ENCODE measurements around the gene ITGA5. TPM values are rescaled to one million over a fixed set of nuclear protein-coding genes. Genes with fewer than 3 reads are reported as not detected.
"Not testable (repeated sequence)": the region's sequence is repeated elsewhere in the genome, so short reads cannot be mapped to it uniquely, and the experiment has no call there.

The ITGA5 gene
- total RNA-seq, 1 donor from 2014 or later: 29.2 TPM

DNA sequence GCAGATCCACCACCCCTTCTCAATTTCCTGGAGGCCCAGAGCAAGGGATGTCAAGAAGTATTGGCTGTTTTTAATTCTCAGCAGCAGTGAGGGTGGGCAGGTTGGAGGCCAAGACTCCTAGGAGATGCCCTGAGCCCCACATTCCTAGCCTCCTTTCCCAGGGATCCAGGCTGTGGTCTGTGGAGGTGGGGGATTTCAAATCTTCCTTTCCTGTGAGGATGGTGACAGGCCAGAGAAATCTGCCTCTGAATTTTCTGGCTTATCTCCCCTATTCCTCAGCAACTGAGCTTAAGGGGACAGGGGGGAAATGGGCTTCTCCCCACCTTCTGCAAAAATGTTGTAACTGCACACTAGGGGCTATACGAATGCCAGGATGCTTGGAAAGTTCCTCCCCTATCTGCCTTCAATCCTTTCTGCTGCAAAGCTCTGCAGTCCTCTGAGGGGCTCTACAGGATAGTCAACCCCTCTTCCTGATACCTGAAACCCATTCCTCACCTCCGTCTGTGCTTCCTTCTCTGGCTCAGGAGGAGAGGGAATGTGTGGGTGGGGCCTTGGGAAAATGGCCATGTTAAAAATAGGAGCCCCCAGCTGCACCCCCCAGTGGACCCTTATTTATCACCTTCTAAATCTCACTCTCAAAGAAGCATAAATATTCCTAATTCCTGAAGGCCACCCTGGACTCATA lies 61.4 kb downstream of the ITGA5 start:
- DNase-seq (ENCODE audit: low spot score) (no peak), ATAC-seq (no peak)

GRCh38 chr12:54356951-54357356 lies 62.1 kb downstream of the ITGA5 start:
- no peak for DNase-seq (ENCODE audit: low spot score)
- no peak for ATAC-seq

DNA sequence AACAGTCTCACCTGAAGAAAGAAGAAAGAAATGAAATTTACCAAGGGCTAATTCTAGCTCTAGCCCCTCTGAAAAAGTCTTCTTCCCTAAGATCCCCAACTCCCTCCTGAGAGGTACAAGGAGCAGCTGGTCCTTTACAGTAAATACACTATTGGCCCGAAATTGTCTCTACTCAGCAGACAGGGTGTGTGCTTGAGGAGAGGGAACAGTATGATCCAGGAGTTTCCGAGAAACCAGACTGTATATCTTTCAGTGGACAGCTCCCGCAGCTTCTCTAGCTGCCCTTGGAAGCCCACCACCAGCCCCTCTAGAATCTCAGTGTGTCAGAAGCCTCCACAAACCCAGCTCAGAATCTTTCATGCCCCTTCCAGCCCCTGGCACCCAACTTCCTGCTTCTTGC lies 62.8 kb downstream of the ITGA5 start:
- DNase-seq (ENCODE audit: low spot score) (no peak), ATAC-seq (no peak)

GRCh38 chr12:54355104-54355815 lies 63.8 kb downstream of the ITGA5 start:
- no peak for ATAC-seq
- DNase-seq (ENCODE audit: low spot score): no peak

DNA sequence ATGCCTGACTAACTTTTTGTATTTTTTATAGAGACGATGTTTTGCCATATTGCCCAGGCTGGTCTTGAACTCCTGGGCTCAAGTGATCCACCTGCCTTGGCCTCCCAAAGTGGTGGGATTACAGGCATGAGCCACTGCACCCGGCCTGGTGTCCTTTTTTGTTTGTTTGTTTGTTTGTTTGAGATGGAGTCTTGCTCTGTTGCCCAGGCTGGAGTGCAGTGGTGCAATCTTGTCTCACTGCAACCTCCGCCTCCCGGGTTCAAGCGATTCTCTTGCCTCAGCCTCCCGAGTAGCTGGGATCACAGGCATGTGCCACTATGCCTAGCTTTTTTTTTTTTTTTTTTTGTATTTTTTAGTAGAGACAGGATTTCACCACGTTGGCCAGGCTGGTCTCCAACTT lies 64.8 kb downstream of the ITGA5 start:
- DNase-seq (ENCODE audit: low spot score); ATAC-seq: not testable (repeated sequence)

- ATAC-seq (peak; percentile 92), DNase-seq (ENCODE audit: low spot score) (peak; percentile 79)
Observed at GRCh38 chr12:54352891-54353874, 65.9 kb downstream of the ITGA5 start.

DNA sequence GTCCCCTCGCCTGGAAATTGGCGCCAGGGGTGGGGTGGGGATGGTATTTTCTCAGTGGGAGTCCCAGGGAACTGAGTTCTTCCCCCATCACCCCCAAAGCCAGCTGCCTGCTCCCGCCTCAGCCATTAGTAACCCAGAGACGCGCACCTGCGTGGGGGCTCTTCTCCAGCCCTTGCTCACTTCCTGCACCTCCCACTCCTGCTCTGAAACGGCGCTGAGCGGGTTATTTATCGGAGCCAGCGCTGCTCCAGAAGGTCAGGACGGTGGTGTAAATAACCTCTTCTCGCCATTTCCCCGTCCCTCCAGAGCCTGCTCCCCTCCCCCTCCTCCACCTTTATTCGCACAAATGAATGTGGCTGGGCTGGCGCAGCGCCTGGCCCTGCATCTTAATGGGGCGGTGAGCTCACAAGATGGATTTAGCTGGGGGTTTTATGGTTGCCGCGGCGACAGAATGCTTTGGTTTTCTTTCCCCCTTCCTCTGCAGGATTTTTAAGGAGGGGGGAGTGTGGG lies 67.0 kb downstream of the ITGA5 start:
- no peak for ATAC-seq
- no peak for DNase-seq (ENCODE audit: low spot score)

- ATAC-seq: no peak
- DNase-seq (ENCODE audit: low spot score): no peak
Observed at GRCh38 chr12:54351341-54351740, 67.7 kb downstream of the ITGA5 start.

GRCh38 chr12:54350743-54351142 lies 68.3 kb downstream of the ITGA5 start:
- ATAC-seq (no peak), DNase-seq (ENCODE audit: low spot score) (no peak)

- no peak for DNase-seq (ENCODE audit: low spot score)
Observed at GRCh38 chr12:54349679-54350078, 69.4 kb downstream of the ITGA5 start.

DNA sequence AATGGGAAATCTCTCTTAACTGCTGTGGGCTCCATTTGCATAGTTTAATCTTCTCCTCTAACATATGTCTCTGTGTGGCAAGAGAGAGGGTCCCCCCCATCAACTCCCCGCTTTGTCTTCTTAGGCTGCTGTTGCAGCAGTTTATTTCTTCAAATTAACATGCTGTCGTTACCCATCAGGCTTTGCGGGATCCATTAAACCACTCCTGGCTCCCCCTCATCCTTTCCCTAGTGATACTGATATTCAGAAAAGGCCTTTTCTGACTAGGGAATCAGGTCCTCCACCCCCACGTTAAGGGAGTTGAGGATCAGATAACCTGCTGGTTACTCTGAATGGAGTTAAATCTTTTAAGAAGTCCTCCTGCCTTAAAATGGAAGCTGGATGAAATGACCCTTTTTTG lies 70.0 kb downstream of the ITGA5 start:
- ATAC-seq (no peak), DNase-seq (ENCODE audit: low spot score) (no peak)

More at GRCh38 chr12:54349679-54350078, 69.4 kb downstream of the ITGA5 start:
- ATAC-seq: no peak

Other genes starting within 250 kb of the ITGA5 start
- gene SMUG1, start 230.3 kb downstream of the ITGA5 start, total RNA-seq: 22.7 TPM
- gene CBX5, start 139.1 kb downstream of the ITGA5 start, total RNA-seq: 21.9 TPM
- gene HNRNPA1, start 138.5 kb downstream of the ITGA5 start, total RNA-seq: 144 TPM
- 0.68 TPM for gene NFE2, start 118.3 kb downstream of the ITGA5 start, total RNA-seq
- gene COPZ1, start 94.1 kb downstream of the ITGA5 start, total RNA-seq: 71.7 TPM
- not detected for gene GPR84, start 54.8 kb downstream of the ITGA5 start, total RNA-seq
- gene ZNF385A, start 34.5 kb downstream of the ITGA5 start, total RNA-seq: 3.3 TPM
- gene GTSF1, start 54.3 kb upstream of the ITGA5 start, total RNA-seq: 0.45 TPM
- gene NCKAP1L, start 78.5 kb upstream of the ITGA5 start, total RNA-seq: 5.9 TPM
- 1.4 TPM for gene PDE1B, start 130.3 kb upstream of the ITGA5 start, total RNA-seq
- 60.9 TPM for gene PPP1R1A, start 169.4 kb upstream of the ITGA5 start, total RNA-seq
- not detected for gene LACRT, start 215.6 kb upstream of the ITGA5 start, total RNA-seq
- not detected for gene DCD, start 229.1 kb upstream of the ITGA5 start, total RNA-seq

Data from left lobe of liver (tissue), 2 donors.